Measurements from ENCODE around the gene SMPD4. TPM values are rescaled to one million over a fixed set of nuclear protein-coding genes. Genes with fewer than 3 reads are reported as not detected.

Gene SMPD4
- total and polyA plus RNA-seq, 2 of the 13 experiments (the other 11 are each of a cell fraction or from before 2014, with no cell fraction given) = 63.2 to 70.5 TPM

DNA sequence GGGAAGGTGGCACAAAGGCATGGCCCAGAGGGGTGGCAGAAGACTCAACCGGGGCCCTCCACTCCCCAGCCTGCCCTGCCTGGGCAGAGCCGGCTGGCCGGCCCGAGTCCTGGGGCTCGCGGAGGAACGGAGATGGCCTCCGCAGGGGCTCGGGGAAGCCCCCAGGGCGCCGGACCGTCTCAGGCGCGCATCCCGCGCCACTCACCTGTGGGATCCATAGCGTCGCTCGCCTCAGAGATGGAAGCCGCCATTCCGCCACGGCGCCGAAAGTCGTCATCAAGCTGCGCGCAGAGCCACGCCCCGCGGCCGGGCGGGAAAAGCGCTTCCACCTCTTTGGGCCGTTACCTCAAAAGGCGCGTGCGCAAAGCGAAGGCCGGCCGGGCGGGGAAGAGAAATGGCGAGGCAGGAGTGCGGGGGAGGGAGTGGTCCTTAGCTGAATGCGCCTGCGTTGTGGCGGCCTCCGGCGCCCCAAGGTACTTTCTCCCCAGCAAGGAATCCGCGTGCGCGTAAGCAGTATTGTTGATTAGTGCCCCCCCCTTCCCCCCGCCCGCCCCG lies at the start of gene SMPD4 (continued):
- TF ChIP-seq, protein P1, sequence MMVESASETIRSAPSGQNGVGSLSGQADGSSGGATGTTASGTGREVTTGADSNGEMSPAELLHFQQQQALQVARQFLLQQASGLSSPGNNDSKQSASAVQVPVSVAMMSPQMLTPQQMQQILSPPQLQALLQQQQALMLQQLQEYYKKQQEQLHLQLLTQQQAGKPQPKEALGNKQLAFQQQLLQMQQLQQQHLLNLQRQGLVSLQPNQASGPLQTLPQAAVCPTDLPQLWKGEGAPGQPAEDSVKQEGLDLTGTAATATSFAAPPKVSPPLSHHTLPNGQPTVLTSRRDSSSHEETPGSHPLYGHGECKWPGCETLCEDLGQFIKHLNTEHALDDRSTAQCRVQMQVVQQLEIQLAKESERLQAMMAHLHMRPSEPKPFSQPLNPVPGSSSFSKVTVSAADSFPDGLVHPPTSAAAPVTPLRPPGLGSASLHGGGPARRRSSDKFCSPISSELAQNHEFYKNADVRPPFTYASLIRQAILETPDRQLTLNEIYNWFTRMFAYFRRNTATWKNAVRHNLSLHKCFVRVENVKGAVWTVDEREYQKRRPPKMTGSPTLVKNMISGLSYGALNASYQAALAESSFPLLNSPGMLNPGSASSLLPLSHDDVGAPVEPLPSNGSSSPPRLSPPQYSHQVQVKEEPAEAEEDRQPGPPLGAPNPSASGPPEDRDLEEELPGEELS (CRISPR knock-in tag; IDR thresholded peaks at IDR 0.05) = peak; percentile 30; the same call in 1 of the 2 replicates
- TF ChIP-seq, protein P2, sequence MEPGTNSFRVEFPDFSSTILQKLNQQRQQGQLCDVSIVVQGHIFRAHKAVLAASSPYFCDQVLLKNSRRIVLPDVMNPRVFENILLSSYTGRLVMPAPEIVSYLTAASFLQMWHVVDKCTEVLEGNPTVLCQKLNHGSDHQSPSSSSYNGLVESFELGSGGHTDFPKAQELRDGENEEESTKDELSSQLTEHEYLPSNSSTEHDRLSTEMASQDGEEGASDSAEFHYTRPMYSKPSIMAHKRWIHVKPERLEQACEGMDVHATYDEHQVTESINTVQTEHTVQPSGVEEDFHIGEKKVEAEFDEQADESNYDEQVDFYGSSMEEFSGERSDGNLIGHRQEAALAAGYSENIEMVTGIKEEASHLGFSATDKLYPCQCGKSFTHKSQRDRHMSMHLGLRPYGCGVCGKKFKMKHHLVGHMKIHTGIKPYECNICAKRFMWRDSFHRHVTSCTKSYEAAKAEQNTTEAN (CRISPR knock-in tag; conservative IDR thresholded peaks at IDR 0.05) = 0 out of 2 replicates have a peak, but pooled peaks have one; percentile 22
- TF ChIP-seq ZNF558 (CRISPR knock-in tag; IDR thresholded peaks at IDR 0.05; ENCODE audit: borderline replicate concordance) (peak; percentile 96; the same call in 1 of the 2 replicates), KDM3A (CRISPR knock-in tag; IDR thresholded peaks at IDR 0.05; ENCODE audit: low read depth) (peak; percentile 85; the same call in 1 of the 2 replicates), DNMT3B (CRISPR knock-in tag; conservative IDR thresholded peaks at IDR 0.05) (peak; percentile 92), ZNF121 (CRISPR knock-in tag; IDR thresholded peaks at IDR 0.05) (no peak), SALL1 (CRISPR knock-in tag; IDR thresholded peaks at IDR 0.05) (peak; percentile 55), GATAD1 (CRISPR knock-in tag; IDR thresholded peaks at IDR 0.05) (peak; percentile 100), NFIB (CRISPR knock-in tag; IDR thresholded peaks at IDR 0.05; ENCODE audit: borderline replicate concordance) (no peak), MEF2D (CRISPR knock-in tag; IDR thresholded peaks at IDR 0.05) (no peak; the same call in 1 of the 2 replicates), U2AF1 (optimal IDR thresholded peaks at IDR 0.05; ENCODE audit: low read depth, low read length) (no peak), NRL (CRISPR knock-in tag; IDR thresholded peaks at IDR 0.05; ENCODE audit: borderline replicate concordance) (peak; percentile 88; the same call in 1 of the 2 replicates), ISL2 (CRISPR knock-in tag; IDR thresholded peaks at IDR 0.05) (peak; percentile 77; the same call in 1 of the 2 replicates), HNRNPK (IDR thresholded peaks at IDR 0.05; ENCODE audit: low read depth, low read length, poor library complexity, severe bottlenecking) (peak; percentile 74), ZNF232 (CRISPR knock-in tag; IDR thresholded peaks at IDR 0.05; ENCODE audit: borderline replicate concordance) (no peak), YEATS2 (CRISPR knock-in tag; IDR thresholded peaks at IDR 0.05; ENCODE audit: borderline replicate concordance) (peak; percentile 94), ZNF160 (CRISPR knock-in tag; IDR thresholded peaks at IDR 0.05) (peak; percentile 73), NFE2L1 (CRISPR knock-in tag; IDR thresholded peaks at IDR 0.05; ENCODE audit: borderline replicate concordance) (peak; percentile 63; the same call in 1 of the 2 replicates)
- TF ChIP-seq, protein P3, sequence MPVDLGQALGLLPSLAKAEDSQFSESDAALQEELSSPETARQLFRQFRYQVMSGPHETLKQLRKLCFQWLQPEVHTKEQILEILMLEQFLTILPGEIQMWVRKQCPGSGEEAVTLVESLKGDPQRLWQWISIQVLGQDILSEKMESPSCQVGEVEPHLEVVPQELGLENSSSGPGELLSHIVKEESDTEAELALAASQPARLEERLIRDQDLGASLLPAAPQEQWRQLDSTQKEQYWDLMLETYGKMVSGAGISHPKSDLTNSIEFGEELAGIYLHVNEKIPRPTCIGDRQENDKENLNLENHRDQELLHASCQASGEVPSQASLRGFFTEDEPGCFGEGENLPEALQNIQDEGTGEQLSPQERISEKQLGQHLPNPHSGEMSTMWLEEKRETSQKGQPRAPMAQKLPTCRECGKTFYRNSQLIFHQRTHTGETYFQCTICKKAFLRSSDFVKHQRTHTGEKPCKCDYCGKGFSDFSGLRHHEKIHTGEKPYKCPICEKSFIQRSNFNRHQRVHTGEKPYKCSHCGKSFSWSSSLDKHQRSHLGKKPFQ (CRISPR knock-in tag; IDR thresholded peaks at IDR 0.05; ENCODE audit: insufficient replicate concordance) = peak; percentile 10
- TF ChIP-seq, protein P4, sequence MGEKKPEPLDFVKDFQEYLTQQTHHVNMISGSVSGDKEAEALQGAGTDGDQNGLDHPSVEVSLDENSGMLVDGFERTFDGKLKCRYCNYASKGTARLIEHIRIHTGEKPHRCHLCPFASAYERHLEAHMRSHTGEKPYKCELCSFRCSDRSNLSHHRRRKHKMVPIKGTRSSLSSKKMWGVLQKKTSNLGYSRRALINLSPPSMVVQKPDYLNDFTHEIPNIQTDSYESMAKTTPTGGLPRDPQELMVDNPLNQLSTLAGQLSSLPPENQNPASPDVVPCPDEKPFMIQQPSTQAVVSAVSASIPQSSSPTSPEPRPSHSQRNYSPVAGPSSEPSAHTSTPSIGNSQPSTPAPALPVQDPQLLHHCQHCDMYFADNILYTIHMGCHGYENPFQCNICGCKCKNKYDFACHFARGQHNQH (CRISPR knock-in tag; IDR thresholded peaks at IDR 0.05) = peak; percentile 86; the same call in 1 of the 2 replicates
- TF ChIP-seq, protein P5, sequence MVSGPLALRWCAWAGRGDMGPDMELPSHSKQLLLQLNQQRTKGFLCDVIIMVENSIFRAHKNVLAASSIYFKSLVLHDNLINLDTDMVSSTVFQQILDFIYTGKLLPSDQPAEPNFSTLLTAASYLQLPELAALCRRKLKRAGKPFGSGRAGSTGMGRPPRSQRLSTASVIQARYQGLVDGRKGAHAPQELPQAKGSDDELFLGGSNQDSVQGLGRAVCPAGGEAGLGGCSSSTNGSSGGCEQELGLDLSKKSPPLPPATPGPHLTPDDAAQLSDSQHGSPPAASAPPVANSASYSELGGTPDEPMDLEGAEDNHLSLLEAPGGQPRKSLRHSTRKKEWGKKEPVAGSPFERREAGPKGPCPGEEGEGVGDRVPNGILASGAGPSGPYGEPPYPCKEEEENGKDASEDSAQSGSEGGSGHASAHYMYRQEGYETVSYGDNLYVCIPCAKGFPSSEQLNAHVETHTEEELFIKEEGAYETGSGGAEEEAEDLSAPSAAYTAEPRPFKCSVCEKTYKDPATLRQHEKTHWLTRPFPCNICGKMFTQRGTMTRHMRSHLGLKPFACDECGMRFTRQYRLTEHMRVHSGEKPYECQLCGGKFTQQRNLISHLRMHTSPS (CRISPR knock-in tag; IDR thresholded peaks at IDR 0.05; ENCODE audit: low read depth) = peak; percentile 13; the same call in 1 of the 2 replicates

Measured in HepG2 (cell line).